HG02943 (cell line): Measurements from ENCODE around the gene ALPK1.
A peak's percentile ranks its signal among the peaks of the same experiment; 100 is the strongest.
"Not testable (repeated sequence)": the region's sequence is repeated elsewhere in the genome, so short reads cannot be mapped to it uniquely, and the experiment has no call there.

Experiments
- ATAC-seq: cut with Tn5 transposase; IDR thresholded peaks from one replicate; pipeline ENCODE4 v1.9.1; 2021; ENCODE audit warnings: mild to moderate bottlenecking, low read depth, moderate library complexity; ENCODE audit not compliant: unreplicated experiment

The ALPK1 gene

DNA sequence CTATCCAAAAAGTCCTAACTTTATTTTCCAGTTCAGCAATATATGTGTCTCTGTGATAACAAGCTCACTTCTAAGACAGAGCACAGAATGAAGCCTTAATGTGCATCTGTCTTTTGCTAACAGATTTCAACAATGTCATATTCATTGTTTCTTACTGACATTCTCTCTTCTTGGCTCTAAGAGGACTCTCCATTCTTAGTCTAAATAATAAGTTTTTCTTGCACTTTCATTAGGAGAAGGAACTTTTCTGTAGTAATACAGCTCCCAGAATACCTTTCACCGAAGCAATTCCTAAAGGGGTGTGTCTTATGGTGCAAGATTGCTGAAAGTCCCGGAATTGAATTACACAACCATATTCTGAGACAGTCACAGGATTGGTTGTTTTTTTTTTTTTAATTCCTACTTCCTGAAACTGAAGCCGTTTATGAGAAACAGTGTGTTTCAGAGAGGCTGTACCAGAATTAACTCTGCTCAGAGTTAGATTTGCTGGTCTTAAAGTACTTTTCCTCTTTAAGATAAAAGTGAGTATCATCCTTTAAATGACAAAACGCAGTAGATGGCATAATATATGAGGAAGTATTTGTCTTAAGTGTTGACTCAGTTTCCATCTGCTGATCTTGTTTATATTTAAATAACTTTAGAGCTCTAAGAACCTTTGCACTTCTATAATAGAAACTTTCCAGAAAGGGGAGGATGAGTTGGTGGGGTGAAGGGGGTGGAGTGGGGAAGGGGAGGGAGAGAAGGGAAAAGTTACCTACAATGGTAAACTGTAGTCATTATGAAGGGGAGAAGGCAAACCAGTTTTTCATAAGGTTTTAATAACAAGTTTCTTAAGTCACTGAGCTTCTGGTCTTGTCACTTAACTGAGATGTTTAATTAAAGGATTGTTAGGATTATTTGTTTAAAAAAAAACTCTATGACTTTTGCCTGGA lies at the start of gene ALPK1:
TSS of gene ALPK1 (plus strand) at position 421 of the 932 bp plus-strand sequence.
- peak; percentile 72 for ATAC-seq

DNA sequence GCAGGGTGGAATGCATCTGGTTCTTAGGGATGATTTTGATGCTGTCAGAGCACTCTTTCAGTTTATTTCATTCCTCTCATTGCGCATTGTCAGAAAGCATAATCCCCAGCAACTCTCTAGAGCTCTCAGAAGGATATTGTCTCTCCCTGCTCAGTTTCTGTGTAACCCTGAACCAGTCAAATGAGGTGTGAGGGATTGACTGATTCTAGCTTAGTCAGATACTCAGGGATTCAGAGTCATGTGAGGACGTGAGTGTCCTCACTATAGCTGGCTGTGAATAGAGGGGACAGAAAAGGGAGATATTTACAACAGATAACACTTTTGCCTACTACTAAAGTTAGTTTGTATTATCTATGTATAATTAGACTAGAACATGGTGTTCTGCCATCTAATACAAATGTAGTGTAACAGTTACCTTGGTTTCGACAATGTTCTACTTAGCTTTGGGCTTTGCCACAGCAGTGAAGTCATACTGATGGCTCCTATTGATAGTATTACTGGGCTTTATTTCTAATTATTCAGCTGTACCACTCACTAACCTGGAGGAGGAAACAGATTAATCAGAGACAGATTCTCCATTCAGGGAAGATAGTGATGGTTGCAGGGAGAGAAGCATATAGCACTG lies 46.0 kb upstream of the ALPK1 start:
- ATAC-seq: no peak

DNA sequence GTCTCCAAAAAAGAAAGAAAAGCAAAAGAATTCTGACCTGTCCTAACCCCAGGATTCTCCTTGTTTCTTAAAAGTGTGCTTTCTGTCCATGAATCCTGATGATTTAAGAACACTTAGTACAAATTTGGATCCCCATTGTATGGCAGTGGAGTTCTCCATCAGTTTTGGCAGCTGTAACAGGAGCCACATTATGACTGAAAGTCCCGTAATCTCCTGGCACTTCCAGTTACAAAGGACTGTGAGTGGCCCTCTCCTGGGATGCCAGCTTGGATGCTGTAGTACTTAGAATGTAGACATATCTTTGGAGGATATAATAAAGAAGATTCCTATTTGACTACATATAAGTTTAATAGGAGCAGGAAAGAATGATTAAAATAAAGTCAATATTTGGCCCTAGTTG lies 44.9 kb upstream of the ALPK1 start:
- no peak for ATAC-seq

DNA sequence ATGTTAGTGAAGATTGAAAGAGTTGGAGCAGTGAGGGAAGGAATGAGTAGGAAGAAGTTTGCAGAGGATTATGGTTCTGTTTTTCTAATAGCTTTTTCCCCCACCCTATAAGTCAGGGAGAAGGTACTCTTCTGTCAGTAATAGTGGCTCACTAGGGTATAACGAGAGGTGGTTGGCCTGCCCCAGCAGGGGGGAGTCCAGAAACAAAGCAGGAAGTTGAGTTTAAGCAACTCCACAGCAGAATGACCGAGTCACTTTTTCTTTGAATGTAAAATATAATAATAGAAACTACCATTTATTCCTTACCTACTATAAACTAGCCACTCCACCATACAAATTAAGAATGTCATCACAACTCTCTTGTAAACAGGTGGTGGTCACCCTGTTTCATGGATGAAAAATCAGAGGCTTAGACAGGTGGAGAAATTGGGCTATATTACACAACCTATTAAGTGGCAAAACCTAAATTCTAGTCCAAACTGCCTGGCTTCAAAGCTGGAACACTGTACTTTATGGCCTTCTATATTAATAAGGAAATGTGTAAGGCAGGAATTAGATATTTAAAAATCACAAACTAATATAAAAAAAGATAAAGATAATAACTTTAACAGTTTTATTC lies 43.7 kb upstream of the ALPK1 start:
- no peak for ATAC-seq

DNA sequence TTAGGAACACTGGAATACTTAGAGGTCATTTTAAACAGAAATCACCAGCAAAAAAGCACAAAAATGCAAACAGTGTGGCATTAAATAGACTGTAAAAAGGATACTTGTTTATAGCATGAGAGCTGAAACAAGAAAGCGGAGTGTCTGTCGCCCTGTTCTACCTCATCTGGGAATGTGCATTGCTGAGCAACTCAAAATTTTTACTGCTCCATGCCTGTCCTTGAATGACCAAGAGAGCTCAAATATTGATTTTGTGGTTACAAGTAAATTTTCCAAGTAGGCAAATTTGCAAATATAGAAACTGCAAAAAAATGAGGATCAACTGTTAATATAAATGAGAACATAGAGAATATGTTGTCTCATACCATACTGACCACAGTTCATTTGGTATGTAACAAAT lies 40.1 kb upstream of the ALPK1 start:
- no peak for ATAC-seq

DNA sequence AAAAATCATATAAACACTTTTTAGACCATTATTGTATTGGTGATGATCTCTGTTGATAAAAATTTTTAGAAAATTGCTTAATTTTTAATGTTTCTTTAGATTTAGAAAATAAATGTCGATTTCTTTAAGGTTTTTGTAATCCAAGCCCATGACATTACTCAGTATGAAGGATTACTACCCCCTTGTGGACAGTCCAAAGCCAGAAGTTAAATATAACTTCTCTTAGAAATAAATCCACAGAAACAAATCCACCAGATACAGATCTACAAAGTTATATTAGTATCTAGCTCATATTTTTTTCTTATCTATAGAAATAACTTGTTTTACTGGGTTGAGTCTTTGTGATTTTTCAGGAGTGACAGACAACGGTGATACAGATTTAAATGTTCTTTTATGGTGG lies 30.3 kb upstream of the ALPK1 start:
- ATAC-seq: no peak

DNA sequence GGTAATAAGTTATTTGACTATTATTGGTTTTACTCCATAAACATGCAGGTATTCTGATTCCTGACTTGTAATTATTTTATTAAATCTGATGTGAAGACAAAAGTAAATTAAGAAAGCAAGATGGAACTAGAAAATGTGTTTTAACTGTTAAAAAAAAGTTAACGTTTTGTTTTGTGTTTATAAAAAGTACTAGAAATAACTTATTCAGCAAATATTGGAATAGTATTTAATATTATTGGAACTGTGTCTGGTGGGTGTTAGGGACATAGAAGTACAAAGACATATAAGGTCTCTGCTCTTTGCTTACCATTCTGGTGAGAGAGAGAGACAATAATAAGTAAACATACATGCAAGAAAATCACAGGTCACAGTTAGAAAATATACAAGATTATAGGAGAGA lies 27.1 kb upstream of the ALPK1 start:
- ATAC-seq: no peak

DNA sequence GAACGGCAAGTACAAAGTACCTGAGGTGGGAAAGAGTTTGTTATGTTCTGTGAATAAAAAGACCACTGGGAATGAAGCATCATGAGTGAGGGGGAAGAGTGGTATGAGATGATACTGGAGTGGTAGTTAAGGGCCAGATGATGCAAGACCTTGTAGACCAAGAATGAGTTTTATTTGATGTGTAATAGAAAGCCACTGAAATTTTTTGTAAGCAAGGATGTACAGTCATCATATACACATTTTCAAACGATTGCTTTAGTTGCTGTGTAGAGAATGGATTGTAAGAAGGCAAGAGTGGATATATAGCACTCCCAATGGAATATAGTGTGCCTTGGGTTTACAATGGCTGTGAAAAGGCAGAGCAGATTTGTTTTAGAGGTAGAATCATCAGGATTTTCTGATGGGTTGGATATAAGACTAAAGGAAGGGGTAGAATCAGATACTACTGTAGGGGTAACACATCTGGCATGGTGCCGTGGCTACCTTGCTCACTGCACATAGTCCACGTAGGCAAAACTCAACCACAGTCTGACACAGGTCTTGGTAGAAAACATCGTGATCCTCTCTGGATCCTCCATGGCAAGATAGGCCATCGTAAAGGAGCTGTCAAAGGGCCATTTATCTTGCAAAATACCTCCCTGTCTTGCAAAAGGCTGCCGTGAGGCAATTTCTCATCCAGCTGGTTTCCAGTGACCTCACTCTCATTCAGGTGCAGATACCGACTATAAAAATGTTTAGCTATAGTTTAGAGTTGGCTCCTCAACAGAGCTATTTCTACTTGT lies 26.3 kb upstream of the ALPK1 start:
- no peak for ATAC-seq

DNA sequence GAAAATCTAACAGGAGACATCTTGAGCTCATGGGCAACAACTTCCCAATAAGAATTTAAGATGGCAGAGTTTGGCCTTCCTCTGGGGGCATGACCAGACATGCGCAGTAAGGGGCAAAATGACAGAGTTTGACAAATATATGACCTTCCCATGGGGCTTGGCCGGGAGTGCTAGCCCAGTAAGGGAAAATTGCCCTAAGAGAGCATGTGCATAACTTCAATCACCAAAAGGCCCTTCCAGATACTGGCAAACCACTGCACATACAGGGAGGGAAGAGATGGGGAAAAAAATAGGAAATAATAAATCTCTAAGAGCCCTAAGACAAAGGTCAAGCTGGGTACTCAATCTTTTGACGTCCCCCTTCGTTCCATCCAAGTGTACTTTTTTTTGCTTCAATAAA lies 24.9 kb upstream of the ALPK1 start:
- ATAC-seq: no peak

DNA sequence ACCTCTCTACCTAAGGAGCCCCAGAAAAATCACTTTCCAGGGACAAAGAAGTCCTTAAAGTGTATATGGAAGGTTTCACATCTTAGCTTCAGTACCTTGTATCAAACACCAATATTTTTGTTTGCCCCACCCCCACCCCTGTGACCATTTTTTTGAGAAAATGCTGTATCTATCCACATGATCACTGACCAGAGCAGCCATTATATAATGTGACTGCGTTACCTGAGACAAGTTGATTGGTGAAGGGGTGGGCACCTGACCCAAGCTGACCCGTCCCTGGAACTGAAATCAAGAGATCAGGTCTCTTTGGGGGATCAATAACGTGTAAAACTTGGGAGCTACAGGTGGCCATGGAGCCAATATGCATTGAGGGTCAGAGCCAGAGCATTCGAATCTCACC lies 22.2 kb upstream of the ALPK1 start:
- ATAC-seq: no peak

DNA sequence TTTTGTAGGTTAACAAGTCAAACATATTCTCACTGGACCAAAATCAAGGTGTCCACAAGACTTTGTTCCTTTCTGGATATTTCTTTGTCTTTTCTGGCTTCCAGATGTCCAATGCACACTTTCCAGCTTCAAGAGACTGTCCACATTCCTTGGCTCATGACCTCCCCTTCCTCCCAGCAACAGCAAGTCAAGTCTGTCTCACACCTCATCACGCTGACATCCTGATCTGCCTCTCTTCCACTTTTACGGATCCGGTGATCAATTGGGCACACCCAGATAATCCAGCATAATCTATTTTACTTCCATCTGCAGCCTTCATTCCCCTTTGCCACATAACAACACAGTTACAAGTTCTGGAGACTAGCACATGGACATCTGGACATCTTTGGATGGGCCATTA lies 21.1 kb upstream of the ALPK1 start:
- ATAC-seq: no peak

DNA sequence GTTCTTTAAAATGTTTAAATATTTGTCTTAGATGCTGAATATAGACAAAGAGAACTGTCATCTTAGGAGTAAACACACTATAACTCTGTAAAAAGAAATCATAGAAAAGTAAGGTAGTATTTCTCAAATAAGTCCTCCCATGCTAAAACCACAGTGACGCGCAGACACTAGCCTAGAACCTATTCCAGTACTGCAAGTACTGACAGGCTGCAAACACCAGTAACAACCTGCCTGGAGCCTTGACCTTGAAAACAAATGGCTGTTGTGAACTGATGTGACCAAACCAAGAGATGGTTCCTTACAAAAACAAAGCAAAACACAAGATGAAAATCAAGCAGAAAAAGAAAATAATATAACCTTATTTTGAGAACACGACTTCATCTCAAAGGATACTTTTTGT lies 19.9 kb upstream of the ALPK1 start:
- ATAC-seq: no peak

DNA sequence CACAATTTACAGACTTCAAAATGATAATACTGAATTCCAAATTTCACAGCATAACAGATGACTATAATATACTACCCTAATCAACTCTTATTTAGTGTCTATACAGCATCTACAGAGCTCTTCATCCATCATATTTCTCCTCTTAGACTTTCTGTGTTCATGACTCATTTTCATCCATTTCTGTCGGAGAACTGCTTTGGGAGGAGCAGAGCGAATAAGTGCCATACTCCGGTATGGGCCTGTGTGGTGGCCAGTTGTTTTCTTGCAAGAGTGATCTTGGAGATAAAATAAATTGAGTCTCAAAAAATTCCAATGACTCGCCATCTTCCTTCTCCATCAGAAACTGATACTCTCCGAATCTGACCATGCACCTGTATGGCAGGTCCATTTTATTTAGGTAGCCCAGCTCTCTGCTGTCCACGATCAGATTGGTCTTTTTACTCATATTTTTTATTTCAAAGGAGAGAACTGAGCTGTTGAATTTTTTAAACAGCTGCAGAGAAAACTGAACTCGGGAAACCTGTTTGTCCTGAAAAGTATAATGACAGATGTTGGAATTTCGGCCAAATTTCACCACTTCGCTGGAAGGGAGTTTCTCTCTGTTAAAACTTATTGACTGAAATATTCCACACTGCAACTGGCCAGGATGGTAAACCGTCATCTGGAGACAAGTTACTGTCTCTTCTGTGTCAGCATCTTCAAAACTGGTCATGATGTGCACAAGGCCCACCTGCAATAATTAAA lies 19.3 kb upstream of the ALPK1 start:
- no peak for ATAC-seq

DNA sequence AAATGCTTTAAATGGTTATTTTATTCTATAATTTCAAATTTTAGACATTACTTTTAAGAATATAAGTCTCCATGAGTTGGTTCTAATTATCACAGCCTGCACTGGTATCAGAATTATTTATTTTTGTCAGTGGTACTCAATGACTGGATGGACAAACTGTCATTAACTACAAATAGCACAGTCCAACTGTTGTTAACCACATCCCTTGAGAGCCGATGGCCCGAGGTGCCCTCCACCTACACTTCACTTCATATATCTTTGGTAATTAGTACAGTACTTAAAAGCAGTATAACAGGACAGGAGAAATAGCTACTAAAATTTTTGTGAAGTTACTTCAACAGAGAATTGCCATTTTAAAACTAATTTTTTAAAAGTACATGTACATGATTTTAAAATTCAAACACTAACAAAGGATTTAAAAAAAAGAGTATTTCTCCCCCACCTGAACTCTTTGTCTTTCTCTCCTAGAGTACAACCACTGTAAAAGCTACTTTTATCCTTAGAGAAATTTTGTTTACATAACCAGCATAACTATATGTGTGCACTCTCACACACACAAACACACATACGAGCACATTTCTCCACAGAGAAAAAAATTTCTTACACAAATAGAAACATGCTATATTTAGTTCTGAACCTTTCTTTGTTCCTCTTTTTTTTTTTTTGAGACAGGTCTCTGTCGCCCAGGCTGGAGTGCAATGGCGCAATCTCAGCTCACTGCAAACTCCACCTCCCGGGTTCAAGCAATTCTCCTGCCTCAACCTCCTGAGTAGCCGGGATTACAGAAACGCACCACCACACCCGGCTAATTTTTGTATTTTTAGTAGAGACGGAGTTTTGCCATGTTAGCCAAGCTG lies 17.9 kb upstream of the ALPK1 start:
- ATAC-seq: peak; percentile 60

DNA sequence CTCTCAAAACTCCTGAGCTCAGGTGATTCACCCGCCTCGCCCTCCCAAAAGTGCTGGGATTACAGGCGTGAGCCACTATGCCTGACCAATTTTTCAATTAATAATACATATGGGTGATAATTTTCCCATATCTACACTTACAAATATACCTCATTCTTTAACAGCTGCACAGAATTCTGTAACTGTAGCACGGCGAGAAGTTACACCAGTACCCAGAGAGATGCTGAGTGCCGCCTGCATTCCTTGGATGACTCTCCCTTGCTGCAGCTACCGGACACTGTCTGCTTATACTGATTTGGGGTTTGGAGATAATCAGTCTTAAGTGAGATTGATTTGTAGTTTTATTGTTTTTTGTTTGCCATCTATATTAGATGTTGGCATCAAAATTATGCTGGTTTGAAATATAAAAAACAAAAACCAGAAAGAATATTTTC lies 17.3 kb upstream of the ALPK1 start:
- ATAC-seq: no peak

DNA sequence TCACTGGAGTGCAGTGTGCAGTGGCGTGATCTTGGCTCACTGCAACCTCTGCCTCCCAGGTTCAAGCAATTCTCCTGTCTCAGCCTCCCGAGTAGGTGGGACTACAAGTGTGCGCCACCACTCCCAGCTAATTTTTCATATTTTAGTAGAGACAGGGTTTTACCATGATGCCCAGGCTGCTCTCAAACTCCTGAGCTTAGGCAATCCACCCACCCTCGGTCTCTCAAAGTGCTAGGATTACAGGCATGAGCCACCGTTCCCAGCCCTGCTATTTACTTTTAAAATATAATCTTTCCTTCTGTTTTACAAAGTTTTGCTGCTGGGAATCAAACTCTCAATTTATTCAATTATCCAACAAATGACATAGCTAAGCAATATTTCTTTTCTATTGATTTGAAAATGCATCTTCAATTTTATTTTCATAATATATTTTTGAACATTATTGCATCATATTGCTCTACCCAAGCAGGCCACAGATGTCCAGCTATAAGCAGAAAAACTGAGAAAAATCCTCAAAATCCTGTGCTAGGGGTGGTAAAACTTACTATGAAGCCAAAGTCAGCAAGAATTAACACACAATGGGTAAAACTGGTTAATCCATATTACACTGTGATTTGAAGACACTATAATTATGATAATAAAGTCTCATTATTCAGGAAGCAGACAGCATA lies 16.6 kb upstream of the ALPK1 start:
- no peak for ATAC-seq

DNA sequence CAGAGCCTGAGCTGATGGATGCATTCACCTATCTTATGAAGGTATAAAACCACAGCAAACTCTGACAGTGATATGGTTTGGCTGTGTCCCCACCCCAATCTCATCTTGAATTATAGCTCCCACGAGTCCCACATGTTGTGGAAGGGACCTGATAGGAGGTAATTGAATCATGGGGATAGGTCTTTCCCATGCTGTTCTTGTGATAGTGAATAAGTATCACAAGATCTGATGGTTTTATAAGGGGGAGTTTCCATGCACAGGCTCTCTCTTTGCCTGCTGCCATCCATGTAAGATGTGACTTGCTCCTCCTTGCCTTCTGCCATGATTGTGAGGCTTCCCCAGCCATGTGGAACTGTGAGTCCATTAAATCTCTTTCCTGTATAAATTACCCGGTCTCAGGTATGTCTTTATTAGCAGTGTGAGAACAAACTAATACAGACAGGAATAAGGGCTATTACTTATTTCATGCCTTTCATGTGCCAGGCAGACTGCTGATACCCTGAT lies 15.2 kb upstream of the ALPK1 start:
- ATAC-seq: not testable (repeated sequence)

DNA sequence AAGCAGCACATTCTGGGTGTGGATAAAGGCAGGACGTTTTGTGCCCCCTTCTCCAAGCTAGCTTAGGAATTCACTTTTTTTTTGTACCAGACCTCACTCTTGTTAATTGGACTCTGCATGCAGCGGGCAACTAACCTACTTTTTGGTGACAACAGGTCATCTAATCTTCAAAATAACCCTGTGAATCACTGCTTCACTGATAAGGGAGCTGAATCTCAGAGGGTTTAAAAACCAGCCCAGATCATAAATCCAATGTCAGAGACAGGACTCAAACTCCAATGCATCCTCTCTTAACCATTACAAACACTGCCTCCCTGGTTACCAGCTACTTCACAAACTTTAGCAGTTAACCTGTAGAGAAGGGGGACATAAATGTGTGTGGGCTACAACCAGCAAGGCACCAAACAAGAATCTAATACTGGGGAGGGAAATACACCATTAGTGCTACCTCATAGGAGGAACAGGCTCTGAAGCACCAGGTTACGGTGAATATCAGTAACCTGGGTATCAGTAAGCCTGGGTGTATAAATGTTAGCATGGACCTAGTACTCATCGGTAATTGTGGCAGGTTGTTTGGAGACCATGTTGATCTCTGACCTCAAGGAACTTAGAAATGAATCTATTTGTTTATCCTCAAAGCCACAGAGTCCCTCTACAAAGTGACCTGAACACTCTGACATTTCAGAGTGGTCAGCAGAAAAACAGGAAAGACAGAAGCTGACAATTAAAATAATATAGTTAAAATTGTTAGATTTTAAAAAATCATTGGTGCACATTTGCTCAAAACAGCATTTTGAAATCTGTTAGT lies 14.1 kb upstream of the ALPK1 start:
- ATAC-seq: no peak
